Measurements from ENCODE around the gene ZNF217.
"Not testable (repeated sequence)": the region's sequence is repeated elsewhere in the genome, so short reads cannot be mapped to it uniquely, and the experiment has no call there.

ZNF217 gene

DNA sequence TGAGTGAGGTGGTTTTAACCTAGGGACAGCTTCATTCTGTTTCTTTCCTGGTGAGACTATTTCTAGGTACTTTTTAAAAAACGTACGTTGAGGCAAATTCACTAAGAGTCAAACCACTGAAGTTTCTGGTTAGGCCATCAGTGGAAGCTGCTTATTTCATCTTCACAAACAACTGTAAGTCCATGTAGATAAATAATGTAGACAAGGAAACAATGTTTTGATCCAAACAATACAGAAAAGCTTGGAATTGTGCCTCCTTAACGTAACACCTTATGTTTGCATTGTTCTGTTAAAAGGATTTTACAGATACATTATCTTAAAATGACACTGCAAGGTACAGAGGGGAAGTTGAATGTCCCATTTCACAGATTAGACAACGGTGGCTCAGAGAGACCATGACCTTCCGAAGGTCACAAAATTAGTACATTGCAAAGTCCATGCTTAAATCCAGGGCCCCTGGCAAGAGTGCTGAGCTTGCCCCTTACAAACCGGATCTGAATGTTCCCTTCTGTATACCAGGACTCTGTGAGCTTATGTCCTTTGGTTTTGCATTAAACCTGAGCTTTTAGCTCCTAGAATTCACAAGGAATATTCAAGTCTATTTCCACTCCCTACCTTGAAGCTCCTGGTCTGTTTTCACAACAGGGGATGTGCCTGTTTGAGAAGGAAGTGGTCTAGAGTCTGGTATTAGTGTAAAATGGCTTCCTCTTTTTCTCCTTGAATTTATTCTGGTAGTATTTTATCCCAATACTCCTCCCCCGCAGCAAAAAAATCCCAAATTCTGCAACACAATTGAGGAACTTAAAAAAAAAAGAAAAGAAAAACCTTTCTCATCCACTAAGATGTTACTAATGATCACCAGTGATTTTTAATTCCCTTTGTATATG, 28.9 kb upstream of the ZNF217 start:
- DNase-seq (ENCODE audit: low read depth) = no peak

DNA sequence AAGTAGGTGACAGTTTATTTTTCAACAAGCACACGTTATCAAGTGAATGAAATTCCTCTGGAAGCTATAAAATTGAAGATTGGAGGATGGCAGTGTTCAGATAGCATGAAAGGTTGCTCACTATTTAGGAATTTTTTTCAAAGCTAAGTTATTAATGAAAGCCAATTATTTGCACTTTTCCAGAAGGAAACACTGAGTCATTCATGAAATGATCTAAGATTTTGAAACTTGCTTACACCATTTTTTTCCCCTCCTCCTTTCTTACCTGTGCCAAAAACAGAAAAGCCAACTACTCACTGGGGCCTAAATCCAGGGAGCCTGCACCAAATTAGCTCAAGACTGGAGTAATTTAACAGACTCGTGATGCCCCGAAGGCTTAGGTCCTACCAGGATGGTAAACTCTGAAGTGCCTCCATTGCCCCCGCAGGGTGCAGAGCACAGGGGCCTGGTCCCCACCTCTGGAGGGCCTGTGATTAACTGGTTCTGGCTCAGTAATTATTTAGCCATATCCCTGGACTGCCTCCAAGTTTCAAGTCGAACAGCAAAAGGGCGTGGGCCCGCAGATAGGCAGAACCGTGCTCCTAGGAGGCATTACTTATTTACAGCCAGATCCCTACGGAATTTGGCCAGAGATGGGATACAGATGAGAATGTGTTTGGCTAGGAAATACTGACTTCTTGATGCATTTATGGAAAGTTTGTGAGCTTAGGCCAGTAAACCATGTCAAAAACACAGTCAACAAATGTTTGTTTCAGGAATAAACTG, 28.0 kb upstream of the ZNF217 start:
- peak; percentile 91 for DNase-seq (ENCODE audit: low read depth)

DNA sequence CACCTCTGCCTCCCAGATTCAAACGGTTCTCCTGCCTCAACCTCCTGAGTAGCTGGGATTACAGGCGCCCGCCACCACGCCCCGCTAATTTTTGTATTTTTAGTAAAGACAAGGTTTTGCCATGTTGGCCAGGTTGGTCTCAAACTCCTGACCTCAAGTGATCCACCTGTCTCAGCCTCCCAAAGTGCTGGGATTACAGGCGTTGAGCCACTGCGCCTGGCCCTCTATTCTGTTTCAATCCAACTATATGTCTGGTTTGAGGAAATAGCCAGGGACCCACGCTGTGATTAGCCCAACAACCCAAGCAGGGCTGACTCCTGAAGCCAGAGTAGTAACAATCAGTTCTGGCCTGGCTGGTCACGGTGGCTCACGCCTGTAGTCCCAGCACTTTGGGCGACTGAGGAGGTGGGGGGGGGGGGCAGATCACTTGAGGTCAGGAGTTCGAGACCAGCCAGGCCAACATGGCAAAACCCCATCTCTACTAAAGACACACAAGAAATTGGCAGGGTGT, 24.9 kb upstream of the ZNF217 start:
- not testable (repeated sequence) for DNase-seq (ENCODE audit: low read depth)

DNA sequence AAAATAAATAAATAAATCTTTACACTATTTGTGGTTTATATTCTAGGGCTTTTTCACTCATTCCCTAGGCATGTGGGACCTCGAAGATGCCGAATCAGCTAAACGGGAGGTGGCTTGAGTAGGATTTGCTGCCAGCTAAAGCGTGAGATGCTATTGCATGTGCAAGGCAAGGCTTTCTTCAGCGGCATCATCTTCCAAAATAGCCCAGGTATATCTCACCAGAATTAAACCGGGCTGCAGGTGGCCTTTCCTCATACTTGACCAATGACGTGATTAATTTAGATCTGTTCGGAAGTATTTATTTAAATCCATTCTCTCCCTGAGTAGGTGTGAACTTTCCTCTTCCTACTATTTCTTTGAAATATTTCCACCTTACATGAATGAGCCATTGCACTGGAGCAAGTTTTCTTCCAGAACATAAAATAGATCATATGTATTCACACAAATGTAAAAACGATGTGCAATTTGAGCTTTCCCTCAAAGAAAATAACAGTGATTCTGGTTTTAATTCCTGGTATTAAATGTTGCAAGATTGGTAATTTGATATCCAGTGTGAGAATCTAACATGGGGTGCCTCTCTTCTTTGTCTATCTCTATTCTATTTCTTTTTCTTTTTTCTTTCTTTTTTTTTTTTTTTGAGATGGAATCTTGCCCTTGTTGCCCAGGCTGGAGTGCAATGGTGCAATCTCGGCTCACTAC, 24.3 kb upstream of the ZNF217 start:
- DNase-seq (ENCODE audit: low read depth) = no peak

DNA sequence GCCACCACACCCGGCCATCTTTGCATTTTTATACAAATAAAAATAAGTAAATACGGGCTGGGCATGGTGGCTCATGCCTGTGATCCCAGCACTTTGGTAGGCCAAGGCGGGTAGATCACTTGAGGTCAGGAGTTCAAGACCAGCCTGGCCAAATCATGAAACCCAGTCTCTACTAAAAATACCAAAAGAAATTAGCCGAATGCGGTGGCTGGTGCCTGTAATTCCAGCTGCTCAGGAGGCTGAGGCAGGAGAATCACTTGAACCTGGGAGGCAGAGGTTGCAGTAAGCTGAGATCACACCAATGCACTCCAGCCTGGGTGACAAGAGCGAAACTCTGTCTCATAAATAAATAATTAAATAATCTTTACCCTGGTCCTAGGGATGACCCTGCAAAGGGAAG, 22.9 kb upstream of the ZNF217 start:
- not testable (repeated sequence) for DNase-seq (ENCODE audit: low read depth)

DNA sequence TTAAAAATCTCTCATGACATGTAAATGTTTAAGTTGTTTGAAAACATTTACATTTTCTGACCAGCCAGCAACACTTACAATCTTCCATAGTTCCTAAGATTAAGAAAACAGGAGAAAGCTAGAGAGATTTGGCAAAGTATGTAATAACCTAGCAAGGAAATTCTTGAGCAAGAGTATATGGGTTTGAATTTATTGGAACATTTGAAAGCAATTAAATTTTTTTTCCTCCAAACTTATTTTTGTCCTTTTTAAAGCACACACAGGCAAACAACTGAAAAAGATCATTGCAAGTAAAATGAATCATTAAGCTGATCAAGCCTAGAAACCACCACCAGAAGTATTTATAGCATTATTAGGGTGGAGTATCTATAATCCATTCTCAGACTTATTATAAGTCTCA, 20.1 kb upstream of the ZNF217 start:
- no peak for DNase-seq (ENCODE audit: low read depth)

DNA sequence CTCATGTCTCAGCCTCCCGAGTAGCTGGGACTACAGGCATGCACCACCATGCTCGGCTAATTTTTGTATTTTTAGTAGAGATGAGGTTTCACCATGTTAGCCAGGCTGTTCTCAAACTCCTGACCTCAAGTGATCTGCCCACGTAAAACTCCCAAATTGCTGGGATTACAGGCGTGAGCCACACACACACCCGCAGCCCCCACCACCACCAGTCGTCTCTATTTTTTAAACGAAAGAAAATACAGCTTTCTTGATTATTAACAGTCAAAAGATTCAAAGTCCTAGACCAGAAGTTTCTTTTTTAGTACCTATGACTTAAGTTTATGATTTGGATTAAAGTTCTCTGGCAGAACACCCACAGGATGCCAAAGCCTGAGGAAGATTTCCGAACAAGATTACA, 18.6 kb upstream of the ZNF217 start:
- not testable (repeated sequence) for DNase-seq (ENCODE audit: low read depth)

DNA sequence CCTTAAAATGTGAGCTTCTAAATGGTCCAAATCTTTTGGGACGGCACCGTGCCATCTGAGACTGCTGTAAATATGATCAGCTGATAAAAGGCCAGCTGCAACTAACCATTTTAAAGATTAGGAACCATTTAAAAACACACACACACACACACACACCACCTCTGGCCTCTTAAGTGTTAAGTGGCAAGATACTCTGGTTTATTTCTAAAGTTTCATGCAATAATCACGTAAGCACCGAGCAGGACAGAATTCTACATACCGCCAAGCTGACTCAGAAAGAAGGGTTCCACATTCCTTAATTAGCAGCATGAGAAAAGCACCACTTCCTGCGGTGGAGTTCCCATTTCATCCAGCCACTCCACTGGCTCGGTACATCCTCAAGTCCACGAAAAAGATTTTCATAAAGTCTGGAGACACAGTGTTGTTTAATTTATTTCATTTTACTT, 17.8 kb upstream of the ZNF217 start:
- peak; percentile 95 for DNase-seq (ENCODE audit: low read depth)

DNA sequence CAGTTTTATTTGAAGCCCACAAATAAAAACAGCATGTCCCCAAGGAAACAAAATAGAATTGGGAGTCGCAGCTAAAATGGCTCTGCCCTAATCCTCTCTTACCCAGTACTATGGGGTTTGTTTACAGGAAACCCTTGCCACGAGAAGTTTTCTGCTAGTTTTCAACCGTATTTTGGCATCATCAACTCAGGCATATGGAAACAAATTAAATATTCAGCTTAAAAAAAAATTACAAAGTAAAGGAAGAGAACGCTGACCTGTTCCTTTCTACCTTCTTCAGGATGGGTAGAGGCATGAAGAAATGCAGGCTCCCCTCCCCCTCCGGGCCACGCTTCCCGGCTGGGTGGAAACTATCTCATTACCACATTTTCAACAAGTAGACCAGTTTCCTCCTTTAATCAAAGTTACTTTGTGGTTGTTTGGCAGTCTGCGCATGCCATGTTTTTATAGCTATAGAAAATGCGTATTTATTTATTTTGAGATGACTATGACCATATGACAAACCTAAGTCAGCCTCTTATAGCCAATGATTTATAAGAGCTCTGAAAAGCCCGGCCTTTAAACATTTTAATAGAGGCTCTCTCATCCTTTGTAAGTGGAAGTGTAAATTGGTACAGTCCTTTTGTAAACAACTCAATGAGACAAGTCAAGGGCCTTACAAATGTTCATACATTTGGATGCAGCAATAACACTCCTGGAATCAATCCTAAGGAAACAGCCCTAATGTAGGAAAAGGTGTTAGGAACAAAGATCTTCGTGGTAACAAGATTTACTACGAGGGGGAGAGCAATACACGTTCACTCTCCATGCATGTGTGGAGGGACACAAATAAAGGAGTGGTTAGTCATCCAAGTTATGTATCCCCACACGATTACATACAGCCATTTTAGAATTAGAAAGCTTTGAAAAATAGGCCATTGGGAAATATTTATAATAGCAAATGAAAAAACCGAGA, 16.1 kb upstream of the ZNF217 start:
- DNase-seq (ENCODE audit: low read depth) = no peak

DNA sequence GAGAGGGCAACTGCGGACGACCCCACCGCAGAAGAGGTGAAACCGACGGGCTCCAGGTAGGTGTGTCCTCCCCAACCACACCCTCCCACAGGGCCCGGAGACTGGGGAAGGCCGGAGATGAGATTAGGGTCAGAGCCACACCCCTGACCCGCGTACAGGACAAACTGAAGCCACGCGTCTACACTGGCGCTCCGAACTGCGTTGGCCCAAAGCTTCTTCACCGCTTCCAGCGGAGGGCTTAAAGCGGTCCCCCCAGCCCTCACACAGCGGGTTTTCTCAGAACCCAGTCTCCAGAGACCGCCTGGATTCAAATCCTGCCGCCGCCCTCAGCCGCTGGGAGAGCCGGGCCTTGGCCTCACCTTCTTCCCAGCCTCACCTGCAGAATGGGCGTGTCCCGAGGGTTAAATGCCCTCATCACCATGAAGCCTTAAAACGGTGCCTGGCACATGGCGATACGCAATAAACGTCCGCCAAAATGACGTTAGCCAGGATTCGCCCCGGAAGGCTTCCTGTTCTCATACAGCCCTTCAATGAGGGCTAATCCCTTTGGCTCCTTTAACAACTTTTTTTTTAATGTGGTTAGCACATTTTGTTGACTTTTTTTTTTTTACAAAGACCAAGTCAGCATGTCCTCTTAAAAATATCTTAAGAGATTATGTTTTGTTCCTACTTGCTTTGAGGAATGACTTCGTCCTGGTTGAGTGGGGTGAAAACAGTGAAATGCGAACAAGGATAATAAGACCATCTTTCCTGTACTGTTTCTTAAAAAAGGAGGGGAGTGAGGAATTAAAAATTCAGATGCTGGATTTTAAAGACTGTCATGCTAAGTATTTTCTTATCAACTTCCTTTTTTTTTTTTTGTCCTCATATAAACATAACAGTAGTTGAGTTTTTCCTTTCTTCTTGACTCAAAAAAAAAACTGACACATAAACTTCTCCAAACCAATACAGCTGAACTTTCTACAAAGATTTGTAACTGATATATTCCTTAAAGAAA, 15.1 kb upstream of the ZNF217 start:
- no peak for DNase-seq (ENCODE audit: low read depth)

DNA sequence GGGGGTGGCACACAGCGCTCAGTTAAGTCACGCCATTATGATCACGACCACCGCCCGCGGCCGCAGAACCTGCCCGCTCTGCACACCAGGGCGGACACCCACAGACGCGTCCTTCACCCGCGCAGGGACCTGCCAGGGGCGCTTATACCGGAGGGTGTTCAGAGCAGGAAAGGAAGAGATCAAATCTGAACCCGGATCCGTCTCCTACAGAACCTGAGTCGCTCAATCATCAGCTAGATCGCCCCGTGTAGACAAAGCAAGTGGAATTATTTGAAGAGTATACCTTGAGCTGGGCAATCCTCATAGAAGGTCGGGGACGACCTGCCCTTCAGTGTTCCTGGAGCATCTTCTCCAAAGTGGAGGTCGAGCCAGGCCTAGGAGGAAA, 14.4 kb upstream of the ZNF217 start:
- no peak for DNase-seq (ENCODE audit: low read depth)

DNA sequence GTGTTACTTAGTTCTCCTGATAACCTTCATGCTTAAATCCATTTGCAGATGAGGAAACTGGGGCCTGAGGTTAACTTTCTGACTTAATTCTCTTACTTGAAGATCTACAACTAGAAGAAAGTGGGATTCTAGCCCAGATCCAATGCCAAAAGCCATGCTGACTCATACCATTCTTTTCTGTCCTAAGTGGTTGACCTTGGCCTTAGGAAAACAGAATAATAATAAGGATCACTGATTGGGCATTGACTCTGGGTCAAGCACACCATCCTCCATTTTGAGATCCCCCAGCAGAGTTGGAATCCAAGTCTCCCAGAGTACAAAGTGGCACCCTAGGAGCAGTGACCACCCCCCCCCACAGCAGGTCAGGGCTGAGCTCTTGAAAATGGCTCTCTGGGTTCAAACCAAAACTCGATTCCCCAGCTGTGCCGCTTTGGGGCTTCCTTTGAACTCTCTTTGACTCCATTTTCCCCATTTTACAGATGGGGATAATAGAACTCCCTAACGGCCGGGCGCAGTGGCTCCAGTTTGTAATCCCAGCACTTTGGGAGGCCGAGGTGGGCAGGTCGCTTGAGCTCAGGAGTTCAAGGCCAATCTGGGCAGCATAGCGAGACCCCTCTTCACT, 12.8 kb upstream of the ZNF217 start:
- no peak for DNase-seq (ENCODE audit: low read depth)

DNA sequence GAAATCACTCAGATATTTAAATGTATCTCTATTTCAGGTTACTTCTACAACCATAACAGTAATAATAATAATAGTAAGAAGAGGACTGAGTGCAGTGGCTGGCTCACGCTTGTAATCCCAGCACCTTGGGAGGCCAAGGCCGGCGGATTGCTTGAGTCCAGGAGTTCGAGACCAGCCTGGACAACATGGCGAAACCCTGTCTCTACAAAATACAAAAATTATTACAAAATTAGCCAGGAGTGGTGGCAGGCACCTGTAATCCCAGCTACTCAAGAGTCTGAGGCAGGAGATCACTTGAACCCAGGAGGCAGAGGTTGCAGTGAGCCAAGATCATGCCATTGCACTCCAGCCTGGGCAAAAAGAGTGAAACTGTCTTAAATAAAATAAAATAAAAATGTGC, 11.8 kb upstream of the ZNF217 start:
- not testable (repeated sequence) for DNase-seq (ENCODE audit: low read depth)

DNA sequence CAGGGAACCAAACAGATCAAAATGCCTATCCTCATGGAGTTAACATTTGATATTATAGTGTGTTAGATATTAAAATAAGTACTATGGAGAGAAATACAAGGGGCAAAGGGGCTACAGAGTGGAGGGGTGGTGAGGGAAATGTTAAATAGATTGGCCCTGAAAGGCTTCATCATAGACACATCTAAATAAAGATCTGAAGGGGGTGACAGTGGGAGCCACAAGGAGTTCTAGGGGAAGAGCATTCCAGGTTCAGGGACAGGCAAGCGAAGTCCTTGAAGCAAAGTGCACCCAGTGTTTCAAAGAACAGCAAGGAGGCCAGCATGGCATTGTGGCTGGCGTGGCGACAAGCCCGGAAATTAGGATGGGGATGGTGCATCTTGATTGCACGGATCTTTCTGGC, 11.2 kb upstream of the ZNF217 start:
- DNase-seq (ENCODE audit: low read depth) = not testable (repeated sequence)

DNA sequence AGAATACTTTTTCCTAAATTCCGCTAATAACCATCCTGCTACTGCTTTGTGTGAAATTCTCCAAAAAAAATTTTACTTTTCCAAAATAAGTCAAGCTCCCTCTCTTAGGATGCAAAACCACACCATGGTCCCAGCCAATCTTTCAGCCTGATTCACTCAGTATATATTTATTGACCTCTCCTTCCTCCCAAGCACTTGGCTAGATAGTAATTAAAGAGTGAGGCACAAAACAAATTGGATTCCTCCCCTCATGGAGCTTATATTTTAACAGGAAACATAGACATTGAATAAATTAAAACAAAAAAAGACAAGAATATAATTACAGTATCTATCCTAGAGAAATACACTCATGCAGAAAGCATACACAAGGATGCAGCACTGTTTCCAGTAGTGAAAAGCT, 9.0 kb upstream of the ZNF217 start:
- DNase-seq (ENCODE audit: low read depth) = no peak

DNA sequence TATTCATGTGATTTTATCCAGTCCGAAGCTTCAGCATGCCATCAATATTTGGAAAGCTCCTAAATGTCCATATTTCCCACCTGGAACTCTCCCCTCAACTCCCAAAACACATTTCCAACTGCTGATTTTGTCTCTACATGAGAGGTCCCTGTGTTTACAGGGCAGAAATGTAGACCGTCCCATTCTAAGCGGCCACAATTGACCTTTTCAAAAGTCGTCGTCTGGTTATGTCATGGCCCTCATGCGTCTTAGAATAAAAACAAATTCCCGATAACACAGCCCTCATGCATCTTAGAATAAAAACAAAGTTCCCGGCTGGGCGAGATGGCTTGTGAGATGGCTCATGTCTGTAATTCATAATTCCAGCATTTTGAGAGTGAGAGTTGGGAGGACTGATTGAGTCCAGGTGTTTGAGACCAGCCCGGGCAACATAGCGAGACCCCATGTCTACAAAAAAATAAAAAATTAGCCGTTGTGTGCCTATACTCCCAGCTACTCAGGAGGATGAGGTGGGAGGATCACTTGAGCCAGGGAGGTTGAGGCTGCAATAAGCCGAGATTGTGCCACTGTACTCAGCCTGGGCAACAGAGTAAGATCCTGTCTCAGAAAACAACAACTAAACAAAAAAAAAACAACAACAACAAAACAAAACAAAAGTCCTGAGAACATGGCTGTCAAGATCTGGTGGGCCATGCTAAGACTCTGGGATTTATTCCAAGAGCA, 6.4 kb upstream of the ZNF217 start:
- DNase-seq (ENCODE audit: low read depth) = no peak

DNA sequence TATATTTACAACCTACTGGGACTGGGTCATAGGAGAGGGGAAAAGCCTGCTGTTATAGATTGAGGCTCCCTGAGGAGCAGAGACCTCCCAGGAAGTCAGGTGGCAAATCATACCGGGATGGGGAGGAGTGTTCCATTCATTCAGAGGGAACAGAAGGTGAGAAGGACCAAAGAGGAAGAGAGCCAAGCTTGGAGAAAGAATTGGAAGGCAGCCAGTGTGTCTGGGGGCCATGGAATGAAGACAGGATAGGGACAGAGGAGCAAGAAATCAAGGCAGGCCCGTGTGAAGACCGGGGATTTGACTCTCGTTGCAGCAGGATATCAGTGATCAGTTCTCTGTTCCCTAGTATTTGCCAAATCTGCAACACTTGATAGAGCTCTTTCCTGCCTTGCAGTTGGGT, 5.7 kb upstream of the ZNF217 start:
- no peak for DNase-seq (ENCODE audit: low read depth)

DNA sequence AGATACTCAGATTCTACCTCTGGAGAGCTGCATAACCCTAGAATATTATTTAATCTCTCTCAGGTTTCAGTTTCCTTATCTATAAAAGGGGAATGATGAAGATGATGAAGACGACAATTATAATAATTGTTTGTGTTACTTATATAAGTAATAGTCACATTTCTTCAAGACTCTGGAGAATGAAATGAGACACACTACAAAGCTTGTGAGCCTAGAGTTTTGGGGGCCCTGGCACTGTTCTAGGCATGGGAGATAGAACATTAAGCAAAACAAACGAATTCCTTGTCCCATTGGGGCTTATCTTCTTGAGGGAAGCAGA, 5.4 kb upstream of the ZNF217 start:
- DNase-seq (ENCODE audit: low read depth) = no peak
